Measurements from ENCODE around the gene PRXL2B.
"Not testable (repeated sequence)": the region's sequence is repeated elsewhere in the genome, so short reads cannot be mapped to it uniquely, and the experiment has no call there.

Gene PRXL2B, protein sequence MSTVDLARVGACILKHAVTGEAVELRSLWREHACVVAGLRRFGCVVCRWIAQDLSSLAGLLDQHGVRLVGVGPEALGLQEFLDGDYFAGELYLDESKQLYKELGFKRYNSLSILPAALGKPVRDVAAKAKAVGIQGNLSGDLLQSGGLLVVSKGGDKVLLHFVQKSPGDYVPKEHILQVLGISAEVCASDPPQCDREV

DNA sequence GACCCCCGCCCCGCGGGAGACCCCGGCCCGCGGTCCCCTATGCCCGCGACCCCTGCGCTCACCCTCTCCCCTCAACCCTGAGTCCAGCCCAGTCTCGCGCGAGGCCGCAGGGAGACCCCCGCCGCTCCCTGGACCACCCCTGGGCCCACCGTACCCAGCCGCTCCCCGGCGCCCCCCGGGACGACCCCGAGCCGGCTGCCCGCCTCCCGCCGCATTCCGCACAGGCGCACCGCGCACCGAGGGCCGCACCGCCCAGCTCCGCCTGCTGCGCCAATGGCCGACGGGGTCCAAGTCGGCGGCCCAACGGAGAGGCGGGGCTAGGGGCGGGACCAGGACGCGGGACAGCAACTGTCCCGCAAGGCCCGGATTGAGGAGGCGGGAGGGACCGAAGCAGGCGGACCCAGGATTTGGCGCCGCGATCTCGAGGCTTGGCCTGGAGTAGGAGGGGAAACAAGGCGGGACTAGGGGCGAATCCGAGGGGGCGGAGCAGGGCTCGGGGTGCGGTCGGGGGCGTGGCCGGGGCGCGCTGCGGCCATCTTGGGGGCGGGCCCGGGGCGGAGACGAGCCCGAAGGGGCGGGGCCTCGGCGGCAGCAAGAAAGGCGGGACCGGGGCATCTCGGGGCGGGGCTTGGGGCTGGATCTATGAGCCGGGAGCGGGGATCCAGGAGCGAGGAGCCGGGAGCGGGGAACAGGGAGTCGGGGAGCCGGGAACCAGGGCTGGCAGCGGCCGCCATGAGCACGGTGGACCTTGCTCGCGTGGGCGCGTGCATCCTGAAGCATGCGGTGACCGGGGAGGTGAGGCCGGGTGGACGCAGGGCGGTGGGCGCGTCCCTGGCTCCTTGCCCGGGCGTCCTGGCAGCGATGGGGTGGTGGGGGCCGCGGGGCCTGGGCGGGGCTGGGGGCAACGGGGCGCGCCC lies at the start of gene PRXL2B:
Gene PRXL2B (plus strand): TSS at position 624 of the 917 bp plus-strand sequence. CDS start 109 bp downstream, at position 733.
- DNase-seq (ENCODE audit: low spot score) (peak; percentile 95), FAIRE-seq (peak; percentile 45)

GRCh38 chr1:2537784-2538115 lies 48.8 kb upstream of the PRXL2B start:
- no peak for DNase-seq (ENCODE audit: low spot score)
- FAIRE-seq, result no peak

GRCh38 chr1:2538376-2538775 lies 48.2 kb upstream of the PRXL2B start:
- DNase-seq (ENCODE audit: low spot score) (no peak), FAIRE-seq (no peak)

- no peak for FAIRE-seq
- no peak for DNase-seq (ENCODE audit: low spot score)
These were observed 47.7 kb upstream of the PRXL2B start for GRCh38 chr1:2538872-2539271.

- FAIRE-seq, result no peak
- no peak for DNase-seq (ENCODE audit: low spot score)
These were observed 47.2 kb upstream of the PRXL2B start for GRCh38 chr1:2539312-2539907.

DNA sequence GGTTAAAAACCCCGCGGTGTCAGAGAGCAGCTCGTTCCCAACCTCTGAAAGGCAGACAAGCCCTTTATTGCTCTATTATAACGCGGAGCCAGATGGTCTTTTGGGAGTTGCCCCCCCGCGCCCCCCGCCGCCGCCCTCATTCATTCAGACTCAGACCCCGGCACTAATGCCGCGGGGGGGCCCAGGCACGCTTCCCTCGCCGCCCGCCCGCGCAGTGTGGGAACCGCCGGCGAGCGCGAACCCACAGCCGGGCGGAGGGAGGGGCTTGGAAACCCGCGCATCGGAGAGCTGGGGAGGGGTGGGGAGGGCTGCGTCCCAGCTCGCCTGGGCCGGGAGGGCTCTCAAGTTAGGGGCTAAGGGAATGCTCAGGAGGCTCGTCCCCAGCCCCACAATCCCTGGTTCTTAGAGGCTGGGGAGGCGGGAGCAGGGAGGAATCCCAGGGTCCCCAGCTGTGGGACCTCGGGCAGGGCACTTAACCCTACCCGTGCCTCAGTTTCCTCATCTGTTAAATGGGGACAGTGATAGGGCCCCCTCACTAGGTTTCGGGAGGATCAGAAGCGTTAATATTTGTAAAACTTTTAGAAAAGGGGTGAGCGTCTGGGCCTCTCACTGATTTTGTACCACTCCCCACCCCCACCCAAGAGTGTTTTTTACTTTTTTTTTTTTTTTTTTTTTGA lies 45.6 kb upstream of the PRXL2B start:
- no peak for FAIRE-seq
- no peak for DNase-seq (ENCODE audit: low spot score)

- no peak for DNase-seq (ENCODE audit: low spot score)
These were observed 44.8 kb upstream of the PRXL2B start for GRCh38 chr1:2541619-2542245.

GRCh38 chr1:2542246-2542915 lies 44.2 kb upstream of the PRXL2B start:
- DNase-seq (ENCODE audit: low spot score) (no peak), FAIRE-seq (no peak)

More at GRCh38 chr1:2541619-2542245, 44.8 kb upstream of the PRXL2B start:
- no peak for FAIRE-seq

GRCh38 chr1:2543543-2544092 lies 43.0 kb upstream of the PRXL2B start:
- DNase-seq (ENCODE audit: low spot score), result no peak
- no peak for FAIRE-seq

DNA sequence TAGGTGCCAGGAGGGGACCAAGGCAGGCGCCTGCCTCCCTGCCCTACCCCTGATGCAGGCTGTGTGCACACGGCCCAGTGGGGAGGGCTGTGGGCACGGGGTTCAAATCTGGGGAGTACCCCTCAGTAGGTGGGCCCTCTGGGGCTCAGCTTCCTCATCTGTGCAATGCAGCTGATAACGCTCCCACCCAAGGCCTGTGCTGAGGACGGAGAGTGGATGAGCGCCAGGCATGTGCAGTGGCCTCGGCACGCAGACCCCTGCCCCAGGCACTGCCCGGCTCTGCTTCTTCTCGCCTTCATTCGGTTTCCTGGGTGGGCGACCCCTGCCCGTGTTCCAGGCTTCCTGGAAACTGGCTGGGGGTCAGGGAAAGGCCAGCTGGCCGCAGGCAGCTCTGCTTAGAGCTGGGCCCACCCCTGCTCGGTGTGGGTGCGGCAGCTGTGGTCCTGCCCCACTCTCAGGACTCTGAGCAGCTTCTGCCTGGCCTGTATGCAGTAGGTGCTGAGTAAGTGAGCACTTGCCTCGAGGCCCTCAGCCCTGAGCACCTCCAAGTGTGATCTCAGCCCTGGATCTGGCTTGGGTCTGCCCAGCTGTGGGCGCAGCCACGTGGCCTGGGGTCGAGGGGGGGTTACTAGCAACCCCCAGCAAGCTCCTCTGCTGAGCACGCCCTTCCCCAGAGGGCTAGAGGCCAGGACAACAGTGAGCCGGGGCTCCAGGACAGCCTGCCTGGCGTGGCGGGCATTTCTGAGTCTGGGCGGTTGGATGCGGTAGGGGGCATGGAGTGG lies 42.3 kb upstream of the PRXL2B start:
- FAIRE-seq (no peak), DNase-seq (ENCODE audit: low spot score) (no peak)

GRCh38 chr1:2544875-2545640 lies 41.5 kb upstream of the PRXL2B start:
- FAIRE-seq (no peak), DNase-seq (ENCODE audit: low spot score) (no peak)

- FAIRE-seq (no peak), DNase-seq (ENCODE audit: low spot score) (peak; percentile 54)
These were observed 40.6 kb upstream of the PRXL2B start for GRCh38 chr1:2545754-2546514.

DNA sequence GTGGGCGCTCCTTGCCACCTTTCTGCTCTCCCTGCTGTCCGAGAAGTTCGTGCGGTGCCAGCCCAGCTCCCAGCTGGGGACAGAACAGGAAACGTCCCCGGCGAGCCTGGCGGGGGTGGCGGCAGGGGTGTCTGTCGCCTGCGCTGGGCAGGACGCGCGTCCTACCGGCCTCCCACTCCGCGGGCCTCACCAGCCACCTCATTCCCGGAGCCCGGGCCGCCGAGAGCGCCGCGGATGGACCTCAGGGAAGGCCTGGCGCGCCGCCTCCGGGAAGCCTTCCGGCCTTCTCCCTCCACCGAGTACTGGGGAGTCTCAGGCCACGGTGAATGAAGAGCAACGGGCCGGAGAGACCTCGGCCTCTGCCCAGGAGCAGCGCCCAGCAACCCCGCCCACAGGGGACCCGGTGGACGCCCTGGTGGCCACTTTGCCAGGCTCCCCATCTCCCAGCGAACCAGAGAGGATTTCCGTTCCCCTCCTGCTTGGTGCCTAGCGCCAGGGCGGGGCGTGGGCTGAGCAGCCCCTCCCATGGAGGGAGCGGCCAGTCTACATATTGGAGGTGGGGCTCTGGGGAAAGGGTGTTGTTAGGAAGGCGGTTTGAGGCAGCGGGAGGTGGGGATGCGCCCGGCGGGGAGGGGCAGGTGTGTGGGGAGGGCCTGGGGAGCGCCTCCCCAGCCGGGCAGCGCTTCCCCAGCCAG lies 39.9 kb upstream of the PRXL2B start:
- FAIRE-seq, result no peak
- DNase-seq (ENCODE audit: low spot score), result peak; percentile 40

DNA sequence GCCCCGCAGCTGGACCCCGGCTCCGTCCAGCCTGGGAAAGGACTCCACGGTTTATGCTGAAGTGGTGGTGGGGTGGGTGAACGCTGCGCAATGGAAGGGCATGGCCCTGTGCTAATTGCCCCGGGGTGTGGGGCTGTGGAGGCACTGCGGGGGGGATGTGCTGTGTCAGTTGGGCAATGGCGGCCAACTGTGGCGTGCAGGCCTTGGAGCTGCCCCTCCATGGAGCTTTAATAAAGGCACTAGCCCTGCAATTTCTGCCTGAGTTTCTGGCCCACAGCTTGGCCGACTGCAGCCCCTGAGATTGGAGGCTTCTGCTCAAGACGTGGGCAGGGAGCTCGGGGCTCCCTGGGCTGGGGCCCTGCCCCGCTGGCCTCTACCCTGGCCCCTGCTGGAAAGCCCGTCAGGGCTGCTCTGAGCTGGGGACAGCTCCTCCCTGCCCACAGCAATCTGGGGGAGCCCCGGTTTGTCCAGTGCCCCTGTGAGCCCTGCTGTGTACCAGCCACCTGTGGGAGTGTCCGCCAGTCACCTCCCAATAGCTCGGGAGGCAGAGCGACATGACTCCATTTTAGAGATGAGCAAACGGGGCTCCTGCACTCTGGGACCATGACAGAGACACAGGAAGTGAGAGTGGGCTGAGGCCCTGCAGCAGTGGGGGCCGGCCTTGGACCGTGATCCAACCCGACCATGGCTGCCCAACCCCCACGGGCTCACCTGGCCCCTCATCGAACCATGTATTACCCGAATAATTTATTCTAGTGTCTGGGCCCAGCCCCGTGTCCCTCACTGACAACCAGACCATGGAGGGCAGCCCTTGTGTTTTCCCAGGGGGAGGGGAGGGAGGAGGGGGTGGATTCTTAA lies 39.1 kb upstream of the PRXL2B start:
- FAIRE-seq (no peak), DNase-seq (ENCODE audit: low spot score) (no peak)

- FAIRE-seq, result no peak
These were observed 38.4 kb upstream of the PRXL2B start for GRCh38 chr1:2548068-2548589.

GRCh38 chr1:2549367-2550029 lies 37.1 kb upstream of the PRXL2B start:
- FAIRE-seq; DNase-seq (ENCODE audit: low spot score): not testable (repeated sequence)

More at GRCh38 chr1:2548068-2548589, 38.4 kb upstream of the PRXL2B start:
- DNase-seq (ENCODE audit: low spot score), result peak; percentile 44
